Testis (tissue), 3 donors: ENCODE data around the gene MYH9. TPM values are rescaled to one million over a fixed set of nuclear protein-coding genes. Genes with fewer than 3 reads are reported as not detected.

Source experiments
- DNase-seq: peaks from one replicate; pipeline ENCODE4 v3.0.0-alpha.2; 2019
- H3K27ac ChIP-seq, 2 donors: fragments of 200-600 bp; sonication (generic); one replicate each; pipeline ENCODE4 v1.5.1; 2019
- H3K27me3 ChIP-seq: fragments of 200-600 bp; sonication (generic); one replicate; pipeline ENCODE4 v1.5.1; 2019
- H3K36me3 ChIP-seq: fragments of 200-600 bp; sonication (generic); one replicate; pipeline ENCODE4 v1.5.1; 2017; ENCODE audit warnings: low read depth; ENCODE audit errors: missing control alignments
- H3K4me1 ChIP-seq: fragments of 200-600 bp; sonication (generic); one replicate; pipeline ENCODE4 v1.5.1; 2019
- H3K4me3 ChIP-seq, 2 donors: fragments of 200-600 bp; sonication (generic); one replicate each; pipeline ENCODE4 v1.5.1; 2017 to 2019
- H3K9me3 ChIP-seq: fragments of 200-600 bp; sonication (generic); one replicate; pipeline ENCODE4 v1.5.1; 2017
- CTCF ChIP-seq, 3 experiments: fragments of 450-650 bp in 2 of 3; fragments of 200-600 bp in 1 of 3; sonication (generic) in 1 of 3; IDR thresholded peaks; one replicate each; pipeline ENCODE4 v1.5.1; 2016 to 2019; ENCODE audit warnings: antibody characterized with exemption in 3 of 3, mild to moderate bottlenecking in 2 of 3, moderate library complexity in 1 of 3
- POLR2A ChIP-seq: fragments of 450-650 bp; IDR thresholded peaks from one replicate; pipeline ENCODE4 v1.6.1; 2017; ENCODE audit warnings: antibody characterized with exemption, mild to moderate bottlenecking, moderate library complexity
- WGBS, 2 donors: methylation state at CpG; one replicate each; pipeline ENCODE4 v1.1.5; 2018; 5-methylcytosine and 5-hydroxymethylcytosine counted together
- intact Hi-C: fragments of 100-400 bp; cut with DNase I; formaldehyde crosslinking; loops from one replicate; pipeline ENCODE4 v1.15.1; 2023; ENCODE audit warnings: low total_unique reads
- polyA plus RNA-seq: library from polyadenylated mRNA; stranded (reverse); fragments of 350-450 nt; fragmentation: Illumina TruSeq; extraction: RNeasy Lipid Tissue Mini Kit (QIAGEN cat#74804); gene quantifications from one replicate; pipeline ENCODE4 v1.2.3, GENCODE V29; 2014; ENCODE audit warnings: low read depth, low replicate concordance; ENCODE audit not compliant: insufficient read depth
- total RNA-seq, 2 donors: library from RNA; depleted of rRNA; stranded (reverse); fragments of >200 nt; gene quantifications; one replicate each; pipeline ENCODE4 v1.2.3, GENCODE V29; 2016

Gene MYH9
- total and polyA plus RNA-seq, 3 donors from 2014 or later = 129 to 146 (median 141) TPM

DNA sequence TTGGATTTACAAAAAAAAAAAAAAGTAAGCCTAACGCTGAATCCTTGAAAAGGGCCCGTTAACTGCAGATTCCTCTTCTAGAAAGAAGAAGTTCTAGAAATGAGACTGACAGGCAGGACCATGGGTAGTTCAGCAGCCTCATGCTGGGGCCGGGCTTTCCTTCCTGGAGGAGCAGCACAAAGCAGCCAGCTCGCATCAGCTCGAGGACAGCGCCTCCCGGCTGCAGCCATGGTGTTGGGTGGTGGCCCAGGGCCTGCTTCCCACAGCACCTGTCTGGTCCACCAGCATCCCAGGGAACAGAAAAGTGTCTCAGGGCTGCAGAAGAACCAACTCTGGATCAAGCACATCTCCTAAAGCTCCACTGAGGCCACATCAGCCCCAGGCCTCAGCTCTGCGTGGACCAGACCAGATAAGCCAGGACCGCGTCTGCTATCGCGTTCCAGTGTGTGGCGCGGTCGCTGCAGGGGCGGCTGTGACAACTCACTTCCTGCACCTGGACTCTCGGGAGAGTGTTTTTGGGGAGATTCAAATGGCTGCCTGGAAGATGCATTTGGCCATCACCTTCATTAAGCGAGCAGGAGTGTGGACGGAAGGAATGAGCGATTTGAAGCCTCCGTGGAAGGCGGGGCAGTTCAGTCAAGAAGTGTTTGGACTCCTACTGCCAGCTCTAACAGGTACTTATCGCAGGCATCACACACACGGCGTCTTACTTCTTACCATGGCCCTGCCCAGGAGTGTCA is 53.5 kb downstream of the MYH9 start:
- H3K27me3 ChIP-seq = no peaks in the 10 kb centered on the region
- H3K36me3 ChIP-seq = no peaks in the 10 kb centered on the region
- TF ChIP-seq POLR2A = no peak
- no peak for TF ChIP-seq CTCF (IDR thresholded peaks at IDR 0.05)
- H3K27ac ChIP-seq = peak overlapping the region; percentile 60 to 92
- peaks cover 70% of the 10 kb centered on the region for H3K4me1 ChIP-seq
- intact Hi-C loops = no loop called here
- H3K4me3 ChIP-seq = no peak overlapping the region
- no peaks in the 10 kb centered on the region for H3K9me3 ChIP-seq
- no peak for DNase-seq
- 79 to 84% methylated on average over 18 to 25 of the region's 25 CpGs for WGBS, 2 donors

DNA sequence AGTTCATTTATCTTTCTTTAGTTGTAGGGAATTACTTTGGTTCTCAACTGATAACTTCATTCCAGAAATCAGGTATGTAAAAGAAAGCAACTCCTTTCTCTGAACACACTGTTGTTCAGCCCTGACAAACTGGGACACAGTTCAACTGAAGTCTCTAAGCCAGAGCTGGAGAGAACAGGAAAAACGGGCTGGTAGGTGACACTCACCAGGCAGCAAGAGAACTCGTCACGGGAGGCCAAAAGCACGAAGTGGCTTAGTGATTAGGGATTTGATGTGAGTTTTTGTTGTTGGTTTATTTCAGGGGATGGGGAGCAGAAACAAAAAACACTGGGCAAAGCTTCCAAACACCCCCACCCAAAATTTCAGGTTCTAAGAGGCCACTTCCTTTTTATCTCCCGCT is 54.1 kb downstream of the MYH9 start:
- intact Hi-C loops = no loop called here
- Histone ChIP-seq H3K27ac (peak overlapping the region; percentile 60 to 92), H3K36me3 (no peaks in the 10 kb centered on the region), H3K4me1 (peaks cover 76% of the 10 kb centered on the region), H3K9me3 (no peaks in the 10 kb centered on the region), H3K27me3 (no peaks in the 10 kb centered on the region), H3K4me3 (no peak overlapping the region)
- no peak for TF ChIP-seq POLR2A
- no peak for TF ChIP-seq CTCF (IDR thresholded peaks at IDR 0.05)
- no peak for DNase-seq
- WGBS, 2 donors = 60 to 65% methylated on average over 5 of the region's 5 CpGs

DNA sequence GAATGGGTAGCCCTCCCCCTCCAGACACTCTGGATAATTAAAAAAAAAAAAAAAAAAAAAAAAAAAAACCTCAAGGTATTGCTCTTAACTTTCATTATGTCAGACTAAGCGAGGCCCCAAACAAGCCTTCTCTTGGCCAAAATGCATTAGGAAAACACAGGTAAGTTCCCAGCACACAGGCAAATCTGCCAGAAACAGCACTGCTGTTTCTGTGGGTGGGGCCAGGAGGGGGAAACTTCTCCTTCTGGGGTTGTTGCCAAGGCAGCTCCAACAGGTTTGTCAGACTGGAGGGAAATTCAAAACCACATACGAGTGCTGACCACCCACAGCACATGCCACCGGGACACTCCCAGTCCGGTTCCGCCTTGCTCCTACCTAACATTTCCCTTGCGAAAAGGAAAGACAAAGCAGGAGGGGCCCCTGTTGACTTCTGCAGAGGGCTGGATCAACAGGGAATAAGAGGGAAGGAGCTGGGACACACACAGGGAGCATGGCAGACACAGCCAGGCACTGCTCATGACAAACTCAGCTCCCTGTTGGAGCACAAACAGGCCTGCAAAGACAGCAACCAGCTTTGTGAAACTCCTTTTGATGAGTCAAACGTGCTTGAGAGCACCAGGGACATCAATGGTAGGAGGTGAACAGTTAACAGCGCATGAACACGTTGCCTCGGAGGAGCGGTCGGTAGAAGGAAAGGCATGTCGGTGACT is 55.0 kb downstream of the MYH9 start:
- Histone ChIP-seq H3K27me3 (no peaks in the 10 kb centered on the region), H3K4me3 (no peak overlapping the region), H3K36me3 (no peaks in the 10 kb centered on the region), H3K4me1 (peaks cover 80% of the 10 kb centered on the region), H3K27ac (peak overlapping the region; percentile 74 to 92), H3K9me3 (no peaks in the 10 kb centered on the region)
- TF ChIP-seq CTCF (IDR thresholded peaks at IDR 0.05) (no peak), POLR2A (no peak)
- WGBS, 2 donors = 58 to 61% methylated on average over 13 of the region's 13 CpGs
- intact Hi-C loops = no loop called here
- no peak for DNase-seq

- no peaks in the 10 kb centered on the region for H3K36me3 ChIP-seq
- WGBS, 2 donors = 31 to 49% methylated on average over 8 to 15 of the region's 15 CpGs
These were observed 55.7 kb downstream of the MYH9 start for GRCh38 chr22:36331912-36332622.

More at GRCh38 chr22:36331912-36332622, 55.7 kb downstream of the MYH9 start:
- peak; percentile 70 for DNase-seq
- H3K4me1 ChIP-seq = peaks cover 84% of the 10 kb centered on the region
- H3K27me3 ChIP-seq = no peaks in the 10 kb centered on the region
- H3K27ac ChIP-seq = peak overlapping the region; percentile 74 to 92
- H3K9me3 ChIP-seq = no peaks in the 10 kb centered on the region
- intact Hi-C loops = no loop called here
- no peak for TF ChIP-seq CTCF (IDR thresholded peaks at IDR 0.05)
- TF ChIP-seq POLR2A = no peak
- no peak overlapping the region for H3K4me3 ChIP-seq
